Right ventricle myocardium superior (tissue), 1 donor: ENCODE data around the gene COMMD7. TPM values are rescaled to one million over a fixed set of nuclear protein-coding genes. Genes with fewer than 3 reads are reported as not detected.
A peak's percentile ranks its signal among the peaks of the same experiment; 100 is the strongest.
"Not testable (repeated sequence)": the region's sequence is repeated elsewhere in the genome, so short reads cannot be mapped to it uniquely, and the experiment has no call there.

Experiments
- ATAC-seq: fragments of 200-7000 bp; cut with Tn5 transposase; one replicate; pipeline ENCODE4 v1.9.1; 2020; ENCODE audit warnings: mild to moderate bottlenecking; ENCODE audit not compliant: poor library complexity
- DNase-seq: peaks from one replicate; pipeline ENCODE4 v3.0.0-alpha.2; 2020
- intact Hi-C: fragments of 100-400 bp; cut with DNase I; formaldehyde crosslinking; loops from one replicate; pipeline ENCODE4 v1.11.2; 2022
- total RNA-seq: library from RNA; stranded (reverse); fragmentation: NEBNext Ultra II Directional; extraction: Animal tissue kit (Norgen Biotek cat#: 25700); gene quantifications from one replicate; pipeline ENCODE4 v1.2.1, GENCODE V29; 2021
- donor health status: DM: no; HTN: yes; CAD: no; lungs with severe emphysema.

The COMMD7 gene
- total RNA-seq, 1 donor from 2014 or later: 47.8 TPM

- no peak for DNase-seq
- intact Hi-C loops: no loop called here
- ATAC-seq: peak; percentile 18
Measured at GRCh38 chr20:32742322-32743236, 688 bp downstream of the COMMD7 start.

GRCh38 chr20:32741151-32741550 is 2.1 kb downstream of the COMMD7 start:
- ATAC-seq: no peak
- intact Hi-C loops: no loop called here
- DNase-seq: no peak

DNA sequence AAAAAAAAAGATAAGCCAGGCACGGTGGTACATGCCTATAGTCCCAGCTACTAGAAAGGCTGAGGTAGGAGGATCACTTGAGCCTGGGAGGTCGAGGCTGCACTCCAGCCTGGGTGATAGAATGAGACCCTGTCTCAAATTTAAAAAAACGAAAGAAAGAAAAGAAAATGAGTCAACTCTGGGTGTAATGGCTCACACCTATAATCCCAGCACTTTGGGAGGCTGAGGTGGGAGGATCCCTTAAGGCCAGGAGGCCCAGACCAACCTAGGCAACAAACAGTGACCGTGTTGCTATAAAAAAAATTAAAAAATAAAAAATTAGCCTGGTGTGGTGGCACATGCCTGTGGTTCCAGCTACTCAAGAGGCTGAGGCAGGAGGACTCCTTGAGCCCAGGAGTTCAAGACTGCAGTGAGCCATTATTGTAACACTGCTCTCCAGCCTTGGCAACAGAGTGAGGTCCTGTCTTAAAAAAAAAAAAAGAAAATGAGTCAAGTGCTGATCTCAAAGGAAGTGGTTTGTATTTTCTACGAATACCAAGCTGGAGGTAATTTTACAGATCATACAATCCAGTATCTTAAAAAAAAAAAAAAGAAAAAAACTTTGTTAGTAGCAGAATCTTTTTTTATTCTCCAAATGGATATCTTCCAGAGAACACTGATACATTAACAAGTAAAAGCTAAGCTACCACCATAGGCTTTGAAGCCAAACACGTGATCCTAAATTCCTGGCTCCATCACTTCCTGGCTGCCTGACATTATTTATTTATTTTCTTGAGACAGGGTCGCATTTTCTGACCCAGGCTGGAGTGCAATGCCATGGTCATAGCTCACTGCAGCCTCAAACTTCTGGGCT is 5.7 kb downstream of the COMMD7 start:
- DNase-seq: no peak
- intact Hi-C loops: no loop called here
- ATAC-seq: no peak

DNA sequence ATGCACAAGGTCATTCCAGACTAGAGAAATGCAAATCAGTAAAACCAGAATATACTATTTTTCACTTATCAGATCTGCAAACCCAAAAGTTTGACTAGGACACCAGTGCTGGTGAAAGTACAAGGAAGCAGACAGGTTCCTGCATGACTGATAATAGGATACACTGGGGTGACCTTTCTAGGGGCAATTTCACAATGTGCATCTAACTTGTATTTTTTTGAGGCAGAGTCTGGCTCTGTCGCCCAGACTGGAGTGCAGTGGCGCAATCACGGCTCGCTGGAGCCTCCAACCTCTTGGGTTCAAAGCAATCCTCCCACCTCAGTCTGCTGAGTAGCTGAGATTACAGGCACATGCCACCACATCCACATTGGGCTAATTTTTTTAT is 11.4 kb downstream of the COMMD7 start:
- intact Hi-C loops: no loop called here
- DNase-seq: no peak
- ATAC-seq: no peak

DNA sequence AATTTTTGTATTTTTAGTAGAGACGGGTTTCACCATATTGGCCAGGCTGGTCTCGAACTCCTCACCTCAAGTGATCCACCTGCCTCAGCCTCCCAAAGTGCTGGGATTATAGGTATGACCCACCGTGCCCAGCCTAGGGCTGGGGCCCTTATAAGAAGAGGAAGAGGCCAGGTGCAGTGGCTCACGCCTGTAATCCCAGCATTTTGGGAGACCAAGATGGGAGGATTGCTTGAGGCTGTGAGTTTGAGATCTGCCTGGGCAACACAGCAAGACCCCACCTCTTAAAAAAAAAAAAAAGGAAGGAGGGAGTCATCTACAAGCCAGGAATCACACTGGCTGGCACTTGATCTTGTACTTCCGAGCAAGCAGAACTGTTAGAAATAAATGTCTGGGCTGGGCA is 13.9 kb downstream of the COMMD7 start:
- ATAC-seq, DNase-seq, intact Hi-C loops: not testable (repeated sequence)

- DNase-seq, ATAC-seq, intact Hi-C loops: not testable (repeated sequence)
Measured at GRCh38 chr20:32728435-32728834, 14.8 kb downstream of the COMMD7 start.

DNA sequence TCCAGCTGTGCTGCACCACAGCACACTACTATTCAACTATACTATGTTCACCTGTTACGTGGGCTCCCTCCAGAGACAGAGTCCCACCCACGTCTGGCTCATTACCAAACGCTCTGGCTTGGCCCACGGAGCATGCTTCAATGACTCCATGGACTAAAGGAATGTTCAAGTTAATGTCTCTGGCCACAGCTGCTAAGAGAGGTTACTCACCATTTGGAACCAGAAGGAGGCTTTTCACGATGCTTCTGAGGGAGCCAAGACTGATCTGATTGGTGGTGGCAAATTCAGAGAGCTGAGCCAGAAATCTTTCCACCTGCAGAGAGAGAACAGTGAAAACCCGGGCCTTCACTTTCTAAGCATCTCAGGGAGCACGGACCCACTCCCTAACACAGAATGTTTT is 15.6 kb downstream of the COMMD7 start:
- ATAC-seq: no peak
- no peak for DNase-seq
- intact Hi-C loops: no loop called here

DNA sequence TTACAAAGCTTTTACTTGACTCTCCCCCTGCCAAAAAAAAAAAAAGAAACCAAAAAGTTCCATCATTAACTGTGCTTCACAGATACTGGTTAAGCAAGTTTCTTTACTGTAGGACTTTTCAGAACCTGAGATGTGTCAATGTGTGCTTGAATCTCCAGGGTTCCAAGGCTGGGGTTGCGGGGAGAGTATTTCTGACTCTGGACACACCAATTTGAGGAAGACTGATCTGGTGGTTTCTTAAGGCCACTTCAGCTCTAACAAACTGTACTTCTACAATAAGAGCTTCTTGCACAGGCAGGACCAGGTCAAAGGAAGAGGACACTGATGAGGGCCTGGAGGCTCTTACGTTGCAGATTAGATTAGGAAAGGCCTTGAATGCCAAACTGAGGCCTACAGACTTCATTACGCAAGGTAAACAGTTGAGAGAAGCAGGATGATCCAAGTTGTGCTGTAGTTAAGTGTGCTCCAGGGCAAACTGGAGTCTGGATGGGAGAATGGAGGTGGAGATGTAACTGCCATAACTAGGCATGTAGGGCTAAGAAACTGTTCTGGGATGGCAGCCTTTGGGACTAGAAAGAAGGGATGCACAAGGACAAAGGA is 24.4 kb downstream of the COMMD7 start:
- intact Hi-C loops: no loop called here
- DNase-seq (no peak), ATAC-seq (no peak)

- no peak for ATAC-seq
- DNase-seq: no peak
- intact Hi-C loops: no loop called here
Measured at GRCh38 chr20:32711346-32711745, 31.9 kb downstream of the COMMD7 start.

GRCh38 chr20:32709632-32710121 is 33.6 kb downstream of the COMMD7 start:
- no peak for DNase-seq
- intact Hi-C loops: no loop called here
- peak; percentile 76 for ATAC-seq

DNA sequence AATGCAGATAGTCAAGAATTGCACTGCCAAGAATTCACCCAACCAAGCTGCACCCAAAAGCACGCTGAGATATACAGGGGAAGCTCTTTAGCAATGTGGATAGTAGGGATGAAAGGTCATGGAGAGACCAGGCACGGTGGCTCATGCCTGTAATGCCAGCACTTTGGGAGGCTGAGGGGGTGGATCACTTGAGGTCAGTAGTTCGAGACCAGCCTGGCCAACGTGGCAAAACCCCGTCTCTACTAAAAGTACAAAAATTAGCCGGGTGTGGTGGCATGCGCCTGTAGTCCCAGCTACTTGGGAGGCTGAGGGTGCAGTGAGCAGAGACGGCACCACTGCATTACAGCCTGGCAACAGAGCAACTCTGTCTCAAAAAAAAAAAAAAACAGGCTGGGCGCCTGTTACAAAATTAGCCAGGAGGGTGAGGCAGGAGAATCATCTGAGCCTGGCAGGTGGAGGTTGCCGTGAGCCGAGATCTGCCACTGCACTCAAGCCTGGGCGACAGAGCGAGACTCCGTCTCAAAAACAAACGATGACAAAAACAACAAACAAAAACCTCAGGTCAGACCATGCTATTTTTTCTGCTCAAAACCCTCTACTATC is 34.1 kb downstream of the COMMD7 start:
- peak; percentile 23 for ATAC-seq

DNA sequence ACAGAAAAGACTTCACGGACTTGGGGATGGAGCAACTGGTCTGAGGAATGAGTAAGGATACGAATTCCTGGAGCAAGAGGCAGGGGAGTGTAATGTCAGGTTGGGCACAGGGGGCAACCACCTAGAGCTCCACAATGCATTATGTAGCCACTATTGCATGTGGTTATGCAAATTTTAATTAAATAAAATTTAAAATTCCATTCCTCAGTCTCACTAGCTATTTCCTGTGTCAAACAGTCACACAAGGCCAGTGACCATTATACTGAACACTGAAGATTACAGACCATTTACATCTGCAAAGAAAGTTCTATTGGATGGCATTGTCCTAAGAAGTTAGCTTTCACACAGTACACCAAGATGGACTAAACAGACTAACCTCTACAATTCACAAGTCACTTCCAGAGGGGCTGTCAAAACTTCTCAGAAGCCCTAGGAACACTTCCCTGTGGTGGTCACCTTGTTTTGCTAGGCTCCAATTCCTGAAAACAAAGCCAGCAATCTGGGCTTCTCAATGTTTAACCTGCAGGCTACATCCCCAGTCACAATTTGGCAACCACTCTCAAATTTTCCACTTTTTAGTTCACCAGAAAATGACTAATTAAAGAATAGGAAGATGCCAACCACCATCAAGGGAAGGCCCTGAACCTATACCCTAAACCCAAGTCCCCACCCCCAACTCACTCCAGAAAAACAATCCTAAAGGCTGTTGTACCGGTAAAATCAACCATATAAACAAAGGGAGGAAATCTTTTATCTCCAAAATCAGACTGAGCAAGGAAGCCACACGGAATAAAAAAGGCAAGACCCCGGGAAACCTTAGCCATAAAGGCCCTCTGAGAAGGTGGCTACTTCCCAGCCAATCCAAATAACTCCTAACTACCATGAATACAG is 35.3 kb downstream of the COMMD7 start:
- no peak for ATAC-seq
- DNase-seq: no peak
- intact Hi-C loops: no loop called here

More for the DNA sequence above, 34.1 kb downstream of the COMMD7 start:
- DNase-seq, intact Hi-C loops: not testable (repeated sequence)

GRCh38 chr20:32706486-32706885 is 36.8 kb downstream of the COMMD7 start:
- ATAC-seq: no peak
- no peak for DNase-seq
- intact Hi-C loops: no loop called here

- ATAC-seq (no peak), DNase-seq (peak; percentile 3)
- intact Hi-C loops: no loop called here
Measured at GRCh38 chr20:32702706-32703425, 40.4 kb downstream of the COMMD7 start.

- no peak for ATAC-seq
- intact Hi-C loops: no loop called here
- DNase-seq: no peak
Measured at GRCh38 chr20:32697608-32698007, 45.7 kb downstream of the COMMD7 start.

DNA sequence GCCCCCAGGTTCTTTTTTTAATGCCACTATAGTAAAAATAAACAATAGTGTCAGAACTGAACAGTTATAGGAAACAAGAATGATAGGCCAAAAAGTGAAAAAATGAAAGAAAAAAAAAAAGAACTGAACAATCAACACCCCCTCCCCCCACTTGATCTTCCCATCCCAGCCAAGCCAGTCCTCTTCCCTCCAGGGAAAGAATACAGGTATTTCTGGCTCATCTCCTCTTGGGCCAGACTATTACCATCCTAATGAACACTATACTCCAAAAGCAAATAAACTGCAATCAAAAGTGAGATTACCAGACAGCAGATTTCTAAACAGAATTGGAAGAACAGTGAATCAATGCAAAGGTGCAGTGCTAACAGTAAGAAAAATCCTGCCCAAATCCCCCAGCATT is 48.2 kb downstream of the COMMD7 start:
- intact Hi-C loops: no loop called here
- no peak for ATAC-seq
- no peak for DNase-seq

GRCh38 chr20:32688966-32689365 is 54.3 kb downstream of the COMMD7 start:
- DNase-seq, intact Hi-C loops, ATAC-seq: not testable (repeated sequence)
